IgD-negative memory B cell (primary cell): ENCODE measurements around the gene TIMM21. TPM values are rescaled to one million over a fixed set of nuclear protein-coding genes. Genes with fewer than 3 reads are reported as not detected.

ENCODE experiments used
- H3K27ac Mint-ChIP-seq, 3 donors: one replicate each; pipeline ENCODE4 v1.8.0; 2020 to 2022; ENCODE audit warnings: mild to moderate bottlenecking in 3 of 3, mixed read lengths in 3 of 3, moderate library complexity in 1 of 3
- H3K27me3 Mint-ChIP-seq: one replicate; pipeline ENCODE4 v1.8.0; 2021; ENCODE audit warnings: mixed read lengths
- H3K36me3 Mint-ChIP-seq: one replicate; pipeline ENCODE4 v1.8.0; 2020; ENCODE audit warnings: mild to moderate bottlenecking, mixed read lengths
- H3K4me1 Mint-ChIP-seq, 3 donors: one replicate each; pipeline ENCODE4 v1.8.0; 2020 to 2022; ENCODE audit warnings: mixed read lengths in 3 of 3, mild to moderate bottlenecking in 1 of 3
- H3K4me3 Mint-ChIP-seq, 4 donors: one replicate each; pipeline ENCODE4 v1.8.0; 2020 to 2022; ENCODE audit warnings: mild to moderate bottlenecking in 4 of 4, mixed read lengths in 4 of 4, moderate library complexity in 3 of 4
- H3K9me3 Mint-ChIP-seq, 3 donors: one replicate each; pipeline ENCODE4 v1.8.0; 2020 to 2021; ENCODE audit warnings: mixed read lengths in 3 of 3, mild to moderate bottlenecking in 1 of 3
- polyA plus RNA-seq: library from polyadenylated mRNA; unstranded; fragments of 300-500 nt; fragmentation: Illumina TruSeq; gene quantifications from one replicate; pipeline ENCODE4 v1.2.3, GENCODE V29; 2021

Gene TIMM21
- polyA plus RNA-seq, 1 donor from 2014 or later, result 17.6 TPM

DNA sequence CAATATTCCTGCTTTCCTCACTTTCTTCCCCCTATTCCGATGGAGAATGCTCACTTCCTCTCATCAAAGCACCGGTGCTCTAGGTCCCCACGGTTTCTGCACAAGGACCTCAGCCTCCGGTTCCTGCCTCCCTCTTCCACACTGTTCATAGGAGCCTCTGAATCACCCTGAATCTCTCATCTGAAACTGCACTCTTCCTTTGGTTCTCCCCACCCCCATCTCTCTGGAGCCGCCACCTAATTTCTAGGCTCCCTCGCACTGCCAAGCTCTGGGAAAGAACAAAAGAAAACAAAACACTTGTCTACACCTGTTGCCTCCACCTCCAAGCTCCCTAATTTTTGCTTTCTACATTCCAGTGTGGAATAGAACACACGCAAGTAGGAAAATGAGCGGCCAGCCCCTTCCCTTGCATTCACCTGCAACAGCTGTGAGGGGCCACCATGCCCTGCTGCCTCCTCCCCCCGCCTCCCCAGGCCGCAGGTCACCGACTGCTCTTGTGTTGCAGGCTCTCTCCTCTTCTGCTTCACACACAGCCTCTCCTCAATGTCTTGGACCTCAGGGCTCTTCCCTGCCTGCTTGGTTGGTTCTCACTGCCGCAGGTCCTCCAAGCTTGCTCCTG lies 10.3 kb upstream of the TIMM21 start:
- Mint-ChIP-seq H3K4me1 (no peaks in the 10 kb centered on the region), H3K9me3 (no peaks in the 10 kb centered on the region), H3K27me3 (peaks cover 8% of the 10 kb centered on the region), H3K36me3 (no peaks in the 10 kb centered on the region), H3K27ac (no peak overlapping the region), H3K4me3 (no peak overlapping the region)

DNA sequence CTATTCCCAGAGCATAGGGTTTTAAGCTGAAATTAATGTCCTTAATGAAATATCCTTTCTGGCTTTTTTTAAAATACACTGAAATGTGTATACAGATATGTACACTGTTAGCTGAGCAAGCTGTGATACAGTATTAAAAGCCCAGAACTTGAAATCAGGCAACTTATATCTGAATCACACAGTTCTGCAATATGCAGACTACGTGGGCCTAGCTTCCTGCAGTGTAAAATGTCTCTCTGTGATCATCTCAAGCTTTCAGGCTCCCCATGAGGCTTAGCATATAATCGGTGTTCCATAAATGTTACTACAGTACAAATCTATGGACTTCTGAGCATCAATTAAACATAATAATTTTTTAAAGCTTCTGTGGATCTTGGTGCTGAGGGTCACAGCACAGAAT lies 8.9 kb upstream of the TIMM21 start:
- Mint-ChIP-seq H3K9me3 (no peaks in the 10 kb centered on the region), H3K4me1 (no peaks in the 10 kb centered on the region), H3K36me3 (no peaks in the 10 kb centered on the region), H3K27me3 (peaks cover 8% of the 10 kb centered on the region), H3K27ac (no peak overlapping the region), H3K4me3 (no peak overlapping the region)

DNA sequence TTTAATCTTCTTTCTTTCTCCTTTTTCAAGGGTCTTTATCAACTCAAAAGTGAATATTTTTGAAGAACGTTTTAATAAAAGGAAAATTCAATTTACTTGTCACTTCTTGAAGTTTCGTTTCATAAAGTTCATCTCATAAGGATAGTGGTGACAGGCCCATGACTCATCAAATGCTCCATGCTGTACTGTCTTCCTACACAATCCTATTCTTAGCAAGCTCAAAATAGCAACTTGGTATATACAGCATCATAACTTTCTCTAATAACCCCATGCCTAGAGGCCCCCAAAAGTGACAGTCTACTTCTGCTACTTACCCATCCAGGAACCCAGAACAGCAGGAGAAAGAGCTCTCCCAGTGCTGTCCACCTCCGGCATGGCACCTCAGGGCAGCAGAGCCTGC lies 8.4 kb upstream of the TIMM21 start:
- no peaks in the 10 kb centered on the region for H3K4me1 Mint-ChIP-seq
- H3K36me3 Mint-ChIP-seq, result no peaks in the 10 kb centered on the region
- no peak overlapping the region for H3K27ac Mint-ChIP-seq
- H3K9me3 Mint-ChIP-seq, result no peaks in the 10 kb centered on the region
- H3K27me3 Mint-ChIP-seq, result peaks cover 8% of the 10 kb centered on the region
- H3K4me3 Mint-ChIP-seq, result no peak overlapping the region

GRCh38 chr18:74140582-74140981 lies 7.7 kb upstream of the TIMM21 start:
- Mint-ChIP-seq H3K4me1 (no peaks in the 10 kb centered on the region), H3K27me3 (peaks cover 8% of the 10 kb centered on the region), H3K27ac (no peak overlapping the region), H3K4me3 (no peak overlapping the region), H3K36me3 (no peaks in the 10 kb centered on the region), H3K9me3 (no peaks in the 10 kb centered on the region)

DNA sequence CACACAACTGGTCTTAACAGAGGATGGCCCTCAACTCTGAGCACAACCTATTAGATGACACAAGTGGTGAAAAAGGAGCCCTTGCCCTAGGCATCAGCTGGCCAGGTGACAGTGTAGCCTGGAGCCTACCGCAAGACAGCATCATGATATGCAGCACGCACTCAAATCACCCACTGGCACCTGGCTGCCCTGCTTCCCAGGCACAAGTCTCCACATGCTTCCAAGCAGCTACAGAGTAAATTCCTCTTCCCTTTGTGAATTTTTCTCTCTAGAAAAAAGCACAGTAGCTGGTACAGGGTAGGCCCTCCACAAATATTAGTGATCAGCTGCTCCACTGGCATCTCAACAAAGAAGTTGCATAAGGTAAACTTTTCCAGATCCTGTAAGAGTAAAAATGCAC lies 6.7 kb upstream of the TIMM21 start:
- Mint-ChIP-seq H3K36me3 (no peaks in the 10 kb centered on the region), H3K27me3 (peaks cover 8% of the 10 kb centered on the region), H3K9me3 (no peaks in the 10 kb centered on the region), H3K4me1 (peaks cover 0 to 1% (median 0%) of the 10 kb centered on the region in 3 donors), H3K27ac (no peak overlapping the region), H3K4me3 (no peak overlapping the region)

GRCh38 chr18:74142252-74142651 lies 6.1 kb upstream of the TIMM21 start:
- H3K27me3 Mint-ChIP-seq, result peaks cover 8% of the 10 kb centered on the region
- H3K36me3 Mint-ChIP-seq, result no peaks in the 10 kb centered on the region
- no peaks in the 10 kb centered on the region for H3K9me3 Mint-ChIP-seq
- H3K4me1 Mint-ChIP-seq, result peaks cover 1 to 4% (median 4%) of the 10 kb centered on the region in 3 donors
- H3K27ac Mint-ChIP-seq, result no peak overlapping the region
- no peak overlapping the region for H3K4me3 Mint-ChIP-seq

DNA sequence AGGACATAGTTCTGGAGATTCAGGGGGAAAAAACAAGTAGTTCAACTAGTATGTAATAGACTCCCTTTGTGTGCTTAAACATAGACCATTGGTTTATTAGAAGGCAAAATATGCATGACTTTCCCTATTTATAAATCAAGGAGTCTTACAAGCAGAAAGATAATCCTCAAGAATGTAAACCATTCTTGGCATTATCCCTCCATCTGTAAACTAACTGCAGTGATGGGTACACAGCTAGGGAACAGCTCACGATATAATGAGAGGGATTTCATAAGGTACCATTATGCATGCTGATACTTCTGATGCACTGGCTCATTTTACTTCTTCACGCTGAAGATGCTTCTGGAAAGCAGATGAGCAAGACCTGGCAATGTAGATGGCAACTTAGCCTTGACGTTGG lies 1.6 kb upstream of the TIMM21 start:
- Mint-ChIP-seq H3K36me3 (no peaks in the 10 kb centered on the region), H3K27me3 (no peaks in the 10 kb centered on the region), H3K4me1 (peaks cover 12 to 25% (median 22%) of the 10 kb centered on the region in 3 donors), H3K4me3 (peak overlapping the region; percentile 96 to 100 (median 98)), H3K27ac (peak overlapping the region; percentile 98 to 100 (median 100)), H3K9me3 (no peaks in the 10 kb centered on the region)

- Mint-ChIP-seq H3K4me3 (peak overlapping the region; percentile 96 to 100 (median 98)), H3K27ac (peak overlapping the region; percentile 98 to 100 (median 100)), H3K4me1 (peaks cover 15 to 28% (median 22%) of the 10 kb centered on the region in 3 donors), H3K36me3 (no peaks in the 10 kb centered on the region), H3K9me3 (no peaks in the 10 kb centered on the region), H3K27me3 (no peaks in the 10 kb centered on the region)
Observed at GRCh38 chr18:74147491-74147778, 888 bp upstream of the TIMM21 start.

GRCh38 chr18:74148543-74149070 lies 284 bp downstream of the TIMM21 start:
- Mint-ChIP-seq H3K36me3 (peaks cover 2% of the 10 kb centered on the region), H3K9me3 (no peaks in the 10 kb centered on the region), H3K4me3 (peak overlapping the region; percentile 96 to 100 (median 98)), H3K27me3 (no peaks in the 10 kb centered on the region), H3K27ac (peak overlapping the region; percentile 98 to 100 (median 100)), H3K4me1 (peaks cover 22 to 31% (median 22%) of the 10 kb centered on the region in 3 donors)

DNA sequence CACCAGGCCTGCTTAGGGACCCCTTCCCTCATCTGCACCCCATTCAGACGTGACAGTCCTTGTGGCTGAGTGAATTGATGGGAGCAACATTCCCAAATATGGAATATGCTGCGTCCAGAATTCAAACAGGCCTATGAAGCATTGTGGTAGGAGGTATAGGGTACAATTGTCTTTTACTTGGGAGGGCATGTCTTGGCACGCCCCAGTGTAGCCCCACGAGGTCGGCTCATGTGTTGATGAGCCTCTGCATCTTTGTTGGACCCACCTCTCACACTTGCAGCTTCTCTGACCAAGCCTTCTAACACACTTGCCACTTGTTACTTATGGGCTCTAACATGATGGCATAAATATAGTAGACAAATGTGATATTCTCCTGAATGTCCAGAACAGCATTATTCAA lies 1.6 kb downstream of the TIMM21 start:
- Mint-ChIP-seq H3K36me3 (peaks cover 2% of the 10 kb centered on the region), H3K9me3 (no peaks in the 10 kb centered on the region), H3K27me3 (no peaks in the 10 kb centered on the region), H3K27ac (peak overlapping the region in 1 of 3 donors; percentile 16), H3K4me3 (peak overlapping the region in 3 of 4 donors; percentile 96 to 100 (median 98)), H3K4me1 (peaks cover 22 to 31% (median 22%) of the 10 kb centered on the region in 3 donors)

- Mint-ChIP-seq H3K27ac (no peak overlapping the region), H3K36me3 (peaks cover 9% of the 10 kb centered on the region), H3K9me3 (no peaks in the 10 kb centered on the region), H3K4me3 (peak overlapping the region in 1 of 4 donors; percentile 80), H3K4me1 (peaks cover 18 to 27% (median 21%) of the 10 kb centered on the region in 3 donors), H3K27me3 (no peaks in the 10 kb centered on the region)
Observed at GRCh38 chr18:74152270-74152669, 3.9 kb downstream of the TIMM21 start.

- H3K4me3 Mint-ChIP-seq, result peak overlapping the region in 1 of 4 donors; percentile 27
- peaks cover 16 to 27% (median 21%) of the 10 kb centered on the region in 3 donors for H3K4me1 Mint-ChIP-seq
- H3K36me3 Mint-ChIP-seq, result peaks cover 9% of the 10 kb centered on the region
- no peaks in the 10 kb centered on the region for H3K27me3 Mint-ChIP-seq
- no peak overlapping the region for H3K27ac Mint-ChIP-seq
- H3K9me3 Mint-ChIP-seq, result no peaks in the 10 kb centered on the region
Observed at GRCh38 chr18:74152857-74153256, 4.5 kb downstream of the TIMM21 start.

GRCh38 chr18:74153377-74153776 lies 5.1 kb downstream of the TIMM21 start:
- Mint-ChIP-seq H3K36me3 (peaks cover 9% of the 10 kb centered on the region), H3K27me3 (no peaks in the 10 kb centered on the region), H3K9me3 (no peaks in the 10 kb centered on the region), H3K4me3 (peak overlapping the region in 1 of 4 donors; percentile 27), H3K27ac (no peak overlapping the region), H3K4me1 (peaks cover 11 to 27% (median 20%) of the 10 kb centered on the region in 3 donors)

DNA sequence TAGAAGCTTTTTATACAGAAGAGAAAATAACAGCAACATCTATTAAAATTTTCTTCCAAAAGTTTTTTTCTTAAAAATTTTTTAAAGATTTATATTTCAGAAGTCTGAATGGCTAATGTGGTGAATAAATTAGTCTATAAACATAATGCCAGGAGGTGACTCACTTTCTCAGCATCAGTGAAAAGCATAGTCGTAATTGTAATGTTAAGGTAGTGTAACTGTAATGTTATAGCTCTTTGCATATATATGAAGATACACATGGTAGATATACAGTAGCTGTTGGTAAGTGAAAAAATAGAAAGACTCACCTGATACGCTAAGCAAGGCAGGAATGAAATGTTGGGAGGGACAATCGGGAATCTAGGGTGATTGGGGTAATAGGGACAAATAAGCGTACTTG lies 5.5 kb downstream of the TIMM21 start:
- H3K27ac Mint-ChIP-seq, result no peak overlapping the region
- H3K27me3 Mint-ChIP-seq, result no peaks in the 10 kb centered on the region
- H3K4me1 Mint-ChIP-seq, result peaks cover 7 to 24% (median 19%) of the 10 kb centered on the region in 3 donors
- H3K36me3 Mint-ChIP-seq, result peaks cover 9% of the 10 kb centered on the region
- no peak overlapping the region for H3K4me3 Mint-ChIP-seq
- no peaks in the 10 kb centered on the region for H3K9me3 Mint-ChIP-seq

GRCh38 chr18:74154716-74155115 lies 6.4 kb downstream of the TIMM21 start:
- no peaks in the 10 kb centered on the region for H3K27me3 Mint-ChIP-seq
- H3K27ac Mint-ChIP-seq, result no peak overlapping the region
- no peak overlapping the region for H3K4me3 Mint-ChIP-seq
- H3K4me1 Mint-ChIP-seq, result peaks cover 0 to 17% (median 12%) of the 10 kb centered on the region in 3 donors
- H3K36me3 Mint-ChIP-seq, result peaks cover 9% of the 10 kb centered on the region
- no peaks in the 10 kb centered on the region for H3K9me3 Mint-ChIP-seq

- Mint-ChIP-seq H3K9me3 (no peaks in the 10 kb centered on the region), H3K27me3 (no peaks in the 10 kb centered on the region), H3K27ac (no peak overlapping the region), H3K36me3 (peaks cover 9% of the 10 kb centered on the region), H3K4me3 (no peak overlapping the region), H3K4me1 (peaks cover 0 to 15% (median 12%) of the 10 kb centered on the region in 3 donors)
Observed at GRCh38 chr18:74155276-74155675, 7.0 kb downstream of the TIMM21 start.
